H9 (cell line): Measurements from ENCODE around the gene ACADL. TPM values are rescaled to one million over a fixed set of nuclear protein-coding genes. Genes with fewer than 3 reads are reported as not detected.

Experiments used
- DNase-seq: peaks from one replicate; pipeline ENCODE4 v3.0.0-alpha.2; 2017
- H2AFZ ChIP-seq: one replicate; pipeline ENCODE4 v1.6.1; 2013; ENCODE audit warnings: mild to moderate bottlenecking, low read length, control low read depth, moderate library complexity
- H2AK5ac ChIP-seq: 2 replicates; pipeline ENCODE4 v1.6.1; 2013; ENCODE audit warnings: low read length, control low read depth, mixed read lengths; ENCODE audit not compliant: insufficient read length
- H2BK120ac ChIP-seq: one replicate; pipeline ENCODE4 v1.6.1; 2013; ENCODE audit warnings: low read depth, mild to moderate bottlenecking, low read length, control low read depth, inconsistent platforms; ENCODE audit not compliant: poor library complexity, severe bottlenecking
- H2BK12ac ChIP-seq: 2 replicates; pipeline ENCODE4 v1.6.1; 2013; ENCODE audit warnings: low read length, control low read depth, mixed read lengths, low read depth; ENCODE audit not compliant: insufficient read length
- H2BK15ac ChIP-seq: 2 replicates; pipeline ENCODE4 v1.6.1; 2013; ENCODE audit warnings: low read depth, low read length, control low read depth
- H2BK20ac ChIP-seq: one replicate; pipeline ENCODE4 v1.6.1; 2013; ENCODE audit warnings: low read depth, mild to moderate bottlenecking, low read length, control low read depth, inconsistent platforms; ENCODE audit not compliant: poor library complexity, severe bottlenecking
- H2BK5ac ChIP-seq: 2 replicates; pipeline ENCODE4 v1.6.1; 2013; ENCODE audit warnings: low read length, control low read depth, mixed read lengths; ENCODE audit not compliant: insufficient read length
- H3K14ac ChIP-seq: 2 replicates; pipeline ENCODE4 v1.6.1; 2013; ENCODE audit warnings: low read length, control low read depth; ENCODE audit not compliant: insufficient read depth
- H3K18ac ChIP-seq: 2 replicates; pipeline ENCODE4 v1.6.1; 2013; ENCODE audit warnings: low read depth, mild to moderate bottlenecking, mixed read lengths, low read length, control low read depth; ENCODE audit not compliant: insufficient read length
- H3K23ac ChIP-seq: 2 replicates; pipeline ENCODE4 v1.6.1; 2013; ENCODE audit warnings: low read length, control low read depth, mixed read lengths, low read depth; ENCODE audit not compliant: insufficient read length
- H3K23me2 ChIP-seq: 2 replicates; pipeline ENCODE4 v1.6.1; 2013; ENCODE audit warnings: low read depth, mild to moderate bottlenecking, mixed read lengths, low read length, control low read depth; ENCODE audit not compliant: insufficient read length, poor library complexity, severe bottlenecking
- H3K27ac ChIP-seq: 2 replicates; pipeline ENCODE4 v1.5.1; 2013; ENCODE audit warnings: low read length, control low read depth, mixed read lengths, low read depth; ENCODE audit not compliant: insufficient read length
- H3K27me3 ChIP-seq: 2 replicates; pipeline ENCODE4 v1.6.1; 2013; ENCODE audit warnings: low read length, control low read depth, inconsistent platforms; ENCODE audit not compliant: insufficient read depth
- H3K4ac ChIP-seq: 2 replicates; pipeline ENCODE4 v1.6.1; 2013; ENCODE audit warnings: low read depth, mild to moderate bottlenecking, control low read depth, inconsistent platforms, low read length, moderate library complexity
- H3K4me1 ChIP-seq: 2 replicates; pipeline ENCODE4 v1.6.1; 2013; ENCODE audit warnings: low read length, control low read depth, inconsistent platforms; ENCODE audit not compliant: insufficient read depth
- H3K4me2 ChIP-seq: 2 replicates; pipeline ENCODE4 v1.6.1; 2013; ENCODE audit warnings: low read length, control low read depth, mixed read lengths; ENCODE audit not compliant: insufficient read length, insufficient read depth
- H3K56ac ChIP-seq: 2 replicates; pipeline ENCODE4 v1.6.1; 2013; ENCODE audit warnings: low read depth, mild to moderate bottlenecking, mixed read lengths, low read length, control low read depth; ENCODE audit not compliant: insufficient read length
- H3K79me1 ChIP-seq: 2 replicates; pipeline ENCODE4 v1.6.1; 2013; ENCODE audit warnings: low read depth, mild to moderate bottlenecking, moderate library complexity, low read length, control low read depth, inconsistent platforms; ENCODE audit not compliant: insufficient read depth, poor library complexity, severe bottlenecking
- H3K79me2 ChIP-seq: 2 replicates; pipeline ENCODE4 v1.6.1; 2013; ENCODE audit warnings: low read length, control low read depth, inconsistent platforms; ENCODE audit not compliant: insufficient read depth
- H3K9ac ChIP-seq: 2 replicates; pipeline ENCODE4 v1.6.1; 2013; ENCODE audit warnings: low read length, control low read depth, mixed read lengths; ENCODE audit not compliant: insufficient read length; ENCODE audit errors: extremely low read depth
- H3K9me3 ChIP-seq: one replicate; pipeline ENCODE4 v1.6.1; 2013; ENCODE audit warnings: low read depth, low read length, inconsistent platforms; ENCODE audit not compliant: control insufficient read depth
- H3T11ph ChIP-seq: one replicate; pipeline ENCODE4 v1.6.1; 2013; ENCODE audit warnings: mild to moderate bottlenecking, low read length, control low read depth, inconsistent platforms
- H4K20me1 ChIP-seq: one replicate; pipeline ENCODE4 v1.6.1; 2013; ENCODE audit not compliant: control insufficient read depth, insufficient read length, insufficient read depth
- H4K5ac ChIP-seq: 2 replicates; pipeline ENCODE4 v1.6.1; 2013; ENCODE audit warnings: low read depth, mild to moderate bottlenecking, mixed read lengths, low read length, control low read depth; ENCODE audit not compliant: insufficient read length
- H4K8ac ChIP-seq: replicated peaks from 2 replicates; pipeline ENCODE4 v1.6.1; 2013; ENCODE audit warnings: low read length, control low read depth, mixed read lengths, low read depth; ENCODE audit not compliant: insufficient read length
- H4K91ac ChIP-seq: 2 replicates; pipeline ENCODE4 v1.6.1; 2013; ENCODE audit warnings: low read depth, mild to moderate bottlenecking, moderate library complexity, mixed read lengths, low read length, control low read depth; ENCODE audit not compliant: insufficient read length
- H3K27ac Mint-ChIP-seq, 3 experiments: 2 replicates in 2 of 3; 3 replicates in 1 of 3; pipeline ENCODE4 v1.8.0; 2020 to 2021; ENCODE audit warnings: mixed read lengths in 3 of 3, mild to moderate bottlenecking in 1 of 3, moderate library complexity in 1 of 3
- H3K27me3 Mint-ChIP-seq: 2 replicates; pipeline ENCODE4 v1.8.0; 2021; ENCODE audit warnings: low read depth, mild to moderate bottlenecking, moderate library complexity, mixed read lengths
- H3K36me3 Mint-ChIP-seq, 3 experiments: 2 replicates in 2 of 3; 3 replicates in 1 of 3; pipeline ENCODE4 v1.8.0; 2020 to 2021; ENCODE audit warnings: low read depth in 3 of 3, mixed read lengths in 3 of 3; ENCODE audit not compliant: insufficient read depth in 1 of 3
- H3K4me1 Mint-ChIP-seq, 2 experiments: 2 replicates each; pipeline ENCODE4 v1.8.0; 2020; ENCODE audit warnings: mixed read lengths in 2 of 2
- H3K4me3 Mint-ChIP-seq, 2 experiments: 2 replicates in 1 of 2; 3 replicates in 1 of 2; pipeline ENCODE4 v1.8.0; 2020 to 2021; ENCODE audit warnings: mild to moderate bottlenecking in 2 of 2, mixed read lengths in 2 of 2, moderate library complexity in 1 of 2
- H3K9me3 Mint-ChIP-seq, 2 experiments: 2 replicates in 1 of 2; 3 replicates in 1 of 2; pipeline ENCODE4 v1.8.0; 2020; ENCODE audit warnings: mild to moderate bottlenecking in 2 of 2, mixed read lengths in 2 of 2, moderate library complexity in 1 of 2
- WGBS: extraction: QIAGEN DNeasy Blood & Tissue Kit; methylation state at CpG from one replicate; pipeline ENCODE4 v1.1.7; 2013; ENCODE audit warnings: missing lambda C conversion rate, low lambda C conversion rate, mixed read lengths; ENCODE audit not compliant: insufficient read length; ENCODE audit errors: extremely low coverage; 5-methylcytosine and 5-hydroxymethylcytosine counted together
- total RNA-seq: library from RNA; stranded (reverse); gene quantifications from 2 replicates; pipeline ENCODE4 v1.2.1, GENCODE V29; 2021
- TF ChIP-seq, protein P1 (sequence below): fragments of 200-600 bp; sonication (generic); conservative IDR thresholded peaks from 3 replicates; pipeline ENCODE4 v1.8.0; 2021; ENCODE audit warnings: antibody characterized with exemption, mild to moderate bottlenecking

Gene ACADL
- total RNA-seq, 1 experiment from 2014 or later: 0.26 TPM

DNA sequence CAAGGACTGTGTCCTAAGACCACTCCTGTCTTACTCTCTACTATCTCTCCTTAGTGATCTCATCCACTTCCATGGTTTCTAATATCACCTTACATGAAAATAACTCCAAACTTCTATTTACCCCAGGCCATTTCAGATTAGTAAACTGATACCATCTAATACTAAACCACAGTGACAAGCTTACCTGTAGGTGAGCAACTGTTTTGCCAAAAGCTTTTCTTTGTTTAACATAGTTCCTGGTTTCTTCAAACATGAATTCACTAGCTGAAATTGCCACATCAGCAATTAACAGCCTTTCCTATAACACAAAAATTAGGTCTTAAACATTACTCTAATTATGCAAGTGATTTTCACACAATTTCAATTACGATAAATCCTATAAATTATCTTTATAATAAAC, 22.1 kb downstream of the ACADL start:
- Histone ChIP-seq H2BK5ac (no peak overlapping the region), H2BK20ac (no peak overlapping the region), H2BK12ac (no peak overlapping the region), H3K56ac (no peak overlapping the region), H3K4me2 (no peak overlapping the region), H3K27ac (no peak overlapping the region), H3K79me2 (no peaks in the 10 kb centered on the region), H3K18ac (no peak overlapping the region), H3K14ac (no peak overlapping the region), H2BK120ac (no peak overlapping the region), H2AFZ (no peak overlapping the region), H4K8ac (no peak overlapping the region), H3K79me1 (no peaks in the 10 kb centered on the region), H4K5ac (no peak overlapping the region), H3K27me3 (no peaks in the 10 kb centered on the region), H3K9me3 (no peaks in the 10 kb centered on the region), H4K20me1 (no peaks in the 10 kb centered on the region), H3K23me2 (no peaks in the 10 kb centered on the region), H3T11ph (no peak overlapping the region), H3K9ac (no peak overlapping the region), H2AK5ac (no peak overlapping the region), H3K23ac (no peak overlapping the region), H3K4me1 (no peaks in the 10 kb centered on the region), H3K4ac (no peak overlapping the region), H4K91ac (no peak overlapping the region), H2BK15ac (no peak overlapping the region)
- H3K36me3 Mint-ChIP-seq: no peaks in the 10 kb centered on the region
- WGBS: 100% methylated on average over 1 of the region's 1 CpG
- no peaks in the 10 kb centered on the region for H3K9me3 Mint-ChIP-seq
- H3K27ac Mint-ChIP-seq: no peak overlapping the region
- peaks cover 0 to 3% of the 10 kb centered on the region in 2 experiments; a peak in 1 of 4 replicates for H3K4me1 Mint-ChIP-seq
- TF ChIP-seq, protein P1, sequence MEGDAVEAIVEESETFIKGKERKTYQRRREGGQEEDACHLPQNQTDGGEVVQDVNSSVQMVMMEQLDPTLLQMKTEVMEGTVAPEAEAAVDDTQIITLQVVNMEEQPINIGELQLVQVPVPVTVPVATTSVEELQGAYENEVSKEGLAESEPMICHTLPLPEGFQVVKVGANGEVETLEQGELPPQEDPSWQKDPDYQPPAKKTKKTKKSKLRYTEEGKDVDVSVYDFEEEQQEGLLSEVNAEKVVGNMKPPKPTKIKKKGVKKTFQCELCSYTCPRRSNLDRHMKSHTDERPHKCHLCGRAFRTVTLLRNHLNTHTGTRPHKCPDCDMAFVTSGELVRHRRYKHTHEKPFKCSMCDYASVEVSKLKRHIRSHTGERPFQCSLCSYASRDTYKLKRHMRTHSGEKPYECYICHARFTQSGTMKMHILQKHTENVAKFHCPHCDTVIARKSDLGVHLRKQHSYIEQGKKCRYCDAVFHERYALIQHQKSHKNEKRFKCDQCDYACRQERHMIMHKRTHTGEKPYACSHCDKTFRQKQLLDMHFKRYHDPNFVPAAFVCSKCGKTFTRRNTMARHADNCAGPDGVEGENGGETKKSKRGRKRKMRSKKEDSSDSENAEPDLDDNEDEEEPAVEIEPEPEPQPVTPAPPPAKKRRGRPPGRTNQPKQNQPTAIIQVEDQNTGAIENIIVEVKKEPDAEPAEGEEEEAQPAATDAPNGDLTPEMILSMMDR: no peak
- no peak for DNase-seq
- H3K27me3 Mint-ChIP-seq: no peaks in the 10 kb centered on the region; the same call in 1 of the 2 replicates
- H3K4me3 Mint-ChIP-seq: no peak overlapping the region
